Activated T-cell treated with anti-CD3 and anti-CD28 coated beads, Interleukin-2, amount 50 U/mL, for 48 hours (primary cell): ENCODE results near the gene CSRP3.

Source experiments
- DNase-seq, 2 experiments: peaks; one replicate each; pipeline ENCODE4 v3.0.0-alpha.2; 2020

CSRP3 gene

DNA sequence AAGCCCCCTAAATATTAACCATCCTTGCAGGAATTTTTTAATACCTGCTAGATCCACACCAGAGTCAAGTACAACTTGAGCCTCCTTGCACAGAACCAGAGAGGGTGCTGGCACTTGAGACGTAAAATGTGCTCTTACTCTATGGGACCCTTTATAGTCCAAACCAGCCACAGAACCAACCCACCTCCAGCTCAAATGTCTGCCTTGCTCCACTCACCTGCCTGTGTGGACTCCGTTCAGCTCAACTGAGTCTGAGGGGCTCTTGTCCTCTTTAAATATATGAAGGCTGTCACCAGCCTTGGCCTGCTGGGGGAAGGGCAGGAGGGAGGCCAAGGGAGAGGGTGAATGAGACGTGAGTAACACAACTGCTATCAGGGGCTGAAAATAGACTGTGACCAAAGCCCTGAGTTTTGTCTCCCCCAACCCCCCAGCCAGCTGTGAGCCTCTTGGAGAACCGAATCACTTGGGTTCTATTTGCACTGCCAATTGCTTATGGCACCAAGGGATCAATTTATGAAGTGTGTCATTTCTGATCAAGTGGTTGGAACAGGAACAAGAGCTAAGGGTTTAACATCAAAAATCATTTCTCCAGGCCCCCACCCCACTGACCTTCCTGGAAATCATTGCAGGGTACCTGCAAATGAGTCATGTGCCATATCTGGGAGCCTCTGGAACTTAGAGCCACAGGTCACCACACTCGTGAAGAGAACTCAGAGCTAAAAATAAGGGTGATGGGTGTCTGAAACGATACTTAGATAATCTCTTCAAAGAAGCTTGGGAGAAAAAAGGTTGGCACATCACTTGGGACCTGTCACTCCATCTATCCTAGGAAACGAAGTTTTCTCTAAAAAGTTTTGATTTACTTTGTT lies at the start of gene CSRP3:
TSS of gene CSRP3 (minus strand) at position 247 of the 869 bp plus-strand sequence. CDS start 9,535 bp downstream, outside the sequence.
- no peak for DNase-seq

GRCh38 chr11:19251577-19251976 lies 49.8 kb upstream of the CSRP3 start:
- DNase-seq = no peak

DNA sequence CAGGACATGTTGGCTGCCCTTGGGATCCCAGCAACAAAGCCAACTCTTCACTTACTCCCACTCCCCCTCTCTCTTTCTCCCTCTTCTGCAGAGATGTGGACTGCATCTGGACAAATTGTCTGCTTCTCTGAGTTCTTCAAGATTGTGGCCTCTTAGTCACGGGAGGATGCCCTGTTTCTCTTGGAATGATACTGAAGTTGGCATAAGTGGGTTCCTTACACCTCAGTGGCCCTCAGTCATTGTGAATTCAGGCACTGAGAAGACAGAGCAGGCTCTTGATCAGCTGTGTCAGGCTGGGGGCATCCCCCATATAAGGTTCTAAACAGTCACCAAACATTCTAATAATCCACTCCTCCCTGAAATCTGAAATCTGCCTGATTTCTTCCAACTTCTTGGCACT lies 45.0 kb upstream of the CSRP3 start:
- no peak for DNase-seq

GRCh38 chr11:19245351-19245750 lies 43.6 kb upstream of the CSRP3 start:
- DNase-seq = no peak

DNA sequence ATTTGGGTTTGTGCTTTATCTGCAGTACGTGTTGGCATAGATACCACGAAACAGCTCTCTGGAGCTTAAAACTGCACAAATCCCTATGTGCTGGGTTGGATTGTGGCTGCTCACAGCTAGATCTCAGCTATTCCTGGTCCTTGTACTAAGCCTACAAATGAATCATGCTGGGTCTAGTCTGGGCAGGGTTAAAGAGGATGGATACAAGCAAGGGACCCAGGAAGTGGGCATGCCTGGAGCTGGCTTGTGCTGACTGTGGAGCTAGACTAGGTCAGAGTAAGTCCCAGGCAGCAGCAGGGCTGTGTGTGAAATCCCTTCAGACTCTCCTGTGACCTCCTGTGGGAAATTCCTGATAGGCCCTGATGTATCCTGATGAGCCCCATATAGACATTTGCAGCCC lies 42.8 kb upstream of the CSRP3 start:
- no peak for DNase-seq

DNA sequence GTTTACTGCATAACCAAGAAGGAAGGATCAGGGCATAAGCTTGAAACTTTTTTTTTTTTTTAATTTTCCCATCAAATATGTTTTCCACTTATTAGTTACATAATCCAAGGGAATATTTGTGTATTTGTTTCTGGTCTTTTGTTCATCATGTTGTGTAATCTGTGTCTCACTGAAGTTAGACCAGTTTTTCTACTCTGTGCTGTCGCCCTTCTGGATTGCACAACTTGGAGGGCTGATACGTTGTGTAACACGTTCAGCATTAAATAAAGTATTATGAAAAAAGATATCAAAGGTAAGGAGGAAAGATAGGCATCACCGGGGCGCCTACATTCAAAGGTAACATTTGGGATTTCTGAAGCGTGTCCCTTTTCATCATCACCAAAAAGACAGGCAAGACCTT lies 42.3 kb upstream of the CSRP3 start:
- DNase-seq = no peak

DNA sequence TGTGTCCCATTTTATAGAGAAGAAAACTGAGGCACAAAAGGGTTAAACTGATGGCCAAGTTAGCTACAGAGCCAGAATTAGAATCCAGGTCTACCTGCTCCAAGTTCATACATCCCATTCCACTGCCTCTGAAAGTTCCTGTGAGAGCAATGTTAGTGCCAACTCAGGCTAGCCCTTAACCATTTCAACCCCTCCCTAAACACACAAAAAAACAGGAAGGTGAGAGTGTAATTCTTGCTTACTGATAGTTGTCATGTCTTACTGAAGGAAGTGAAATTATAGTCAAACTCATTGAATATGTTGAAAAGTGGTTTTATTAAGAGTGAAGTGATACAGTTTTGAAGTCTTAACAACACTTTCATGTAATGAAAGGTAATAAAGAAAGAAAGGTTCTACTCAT lies 41.8 kb upstream of the CSRP3 start:
- no peak for DNase-seq

GRCh38 chr11:19243143-19243542 lies 41.4 kb upstream of the CSRP3 start:
- DNase-seq = no peak

DNA sequence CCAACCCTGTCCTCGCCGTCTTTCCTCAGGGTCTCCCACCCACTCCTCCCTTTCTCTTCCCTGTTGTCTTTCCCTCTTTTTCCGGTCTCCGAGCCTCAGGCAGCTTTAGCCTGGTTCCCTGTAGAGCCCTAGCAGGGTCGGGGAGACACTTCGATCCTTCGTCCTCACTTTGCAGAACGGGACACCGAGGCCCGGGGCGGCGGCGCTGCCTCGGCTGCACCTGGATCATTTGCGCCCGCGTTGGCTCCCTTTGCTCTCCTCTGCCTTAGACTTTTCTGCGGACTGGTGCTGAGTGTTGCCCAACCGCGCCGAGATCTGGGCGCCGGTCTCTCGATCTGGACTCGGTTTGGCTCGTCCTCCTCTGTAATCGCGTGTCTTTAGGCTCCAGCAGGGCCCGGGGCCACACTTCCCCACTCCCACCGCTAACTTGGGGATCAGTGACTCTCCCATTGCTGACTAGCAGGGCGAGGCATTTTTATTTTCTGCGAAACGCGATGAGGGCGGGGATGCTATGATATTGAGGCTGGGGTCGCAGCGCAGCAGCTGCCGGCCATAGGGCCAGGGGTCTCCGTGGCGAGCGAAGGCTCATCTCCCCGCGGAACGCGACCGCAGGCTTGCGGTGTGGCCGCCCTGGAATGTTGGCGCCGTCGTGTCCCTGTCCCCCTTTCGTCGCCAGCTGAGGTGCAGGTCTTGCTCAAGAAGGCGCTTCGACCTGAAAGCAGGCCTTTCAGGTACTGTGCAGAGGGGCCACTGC lies 40.6 kb upstream of the CSRP3 start:
- peak; percentile 33 to 42 for DNase-seq

DNA sequence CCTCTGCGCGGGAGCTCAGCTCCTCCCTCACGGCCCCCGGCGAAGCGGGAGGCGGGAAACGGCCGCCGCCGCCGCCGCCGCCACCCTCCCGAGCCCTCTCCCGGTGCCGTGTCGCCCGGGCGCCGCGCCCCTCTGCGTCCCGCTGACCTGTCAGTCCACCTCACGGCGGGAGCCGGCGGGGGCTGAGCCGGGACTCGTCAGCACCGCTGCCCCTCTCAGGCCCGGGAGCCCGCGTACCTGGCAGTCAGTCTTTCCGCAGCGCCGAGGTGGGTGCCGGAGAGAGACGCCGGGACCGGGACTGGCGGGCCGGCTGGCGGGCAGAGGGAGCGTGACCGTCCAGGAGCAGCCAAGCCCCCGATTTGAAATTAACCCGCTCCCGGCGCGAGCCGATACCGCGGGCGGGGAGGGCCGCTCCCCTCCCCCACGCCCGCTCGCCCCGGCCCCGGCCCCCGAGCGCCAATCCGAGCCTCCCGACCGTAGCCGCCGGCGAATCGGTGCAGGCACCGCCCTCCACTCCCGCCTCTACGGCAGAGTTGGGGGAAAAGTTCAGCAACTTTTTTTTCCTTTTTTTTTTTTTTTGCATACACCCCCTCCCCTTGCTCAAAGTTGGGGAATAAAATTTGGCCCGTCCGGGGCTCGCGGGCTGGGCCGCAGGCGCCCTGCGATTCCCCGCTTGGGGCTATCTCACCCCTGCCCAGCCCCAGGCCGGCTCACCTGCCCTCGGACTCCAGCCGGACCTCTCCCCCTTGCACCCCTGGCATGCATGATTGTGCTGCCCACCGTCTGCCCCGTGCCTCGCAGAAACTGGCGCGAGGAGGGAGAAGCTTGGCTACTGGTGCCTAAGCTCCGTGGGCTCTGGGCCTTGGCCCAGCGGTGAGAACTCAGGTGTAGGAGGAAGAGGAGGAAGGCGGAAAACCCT lies 39.7 kb upstream of the CSRP3 start:
- peak; percentile 66 to 73 for DNase-seq

DNA sequence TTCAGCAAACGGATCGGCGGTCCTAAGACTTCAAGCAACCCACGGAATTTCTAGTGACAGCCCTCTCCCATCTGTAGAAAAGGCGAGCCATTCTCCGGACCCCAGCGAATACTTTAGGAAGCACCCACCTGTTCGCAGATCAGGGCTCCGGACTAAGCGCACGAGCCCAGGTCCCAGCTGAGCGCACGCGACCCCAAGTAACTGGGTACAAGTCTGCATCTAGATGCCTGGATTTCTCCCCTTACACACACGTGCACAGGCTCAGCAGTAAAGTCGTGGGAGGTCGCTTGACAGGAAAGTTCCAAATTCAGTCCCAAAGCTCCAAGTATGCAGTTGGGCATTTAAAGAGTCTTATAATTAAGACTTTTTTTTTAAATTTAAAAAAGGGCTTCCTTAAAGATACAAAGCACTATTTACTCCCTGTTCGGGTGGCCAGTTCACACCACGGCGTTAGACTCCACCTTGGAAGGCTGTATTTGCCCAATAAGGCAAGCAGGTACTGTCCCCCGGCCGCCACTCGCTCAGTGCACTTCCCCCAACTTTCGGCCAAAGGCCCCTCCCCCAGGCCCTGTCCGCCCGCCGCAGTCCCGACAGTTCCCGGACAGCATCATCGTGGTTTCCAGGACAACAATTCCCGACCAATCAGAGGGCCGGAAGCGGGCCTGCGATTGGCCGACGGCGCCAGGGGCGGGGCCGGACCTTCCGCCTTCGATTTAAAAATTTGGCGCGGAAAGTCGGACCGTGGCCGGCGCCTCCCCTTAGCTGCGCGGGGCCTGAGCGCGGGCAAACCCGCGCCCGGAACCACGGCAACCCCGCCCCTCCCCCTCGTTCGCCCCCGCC lies 38.9 kb upstream of the CSRP3 start, which contains the start of gene E2F8:
TSS of gene E2F8 (minus strand) at position 526 of the 840 bp plus-strand sequence. CDS start 824 bp downstream, outside the sequence.
- DNase-seq = peak; percentile 92 to 95

GRCh38 chr11:19239039-19239438 lies 37.3 kb upstream of the CSRP3 start:
- no peak for DNase-seq

GRCh38 chr11:19237813-19238212 lies 36.0 kb upstream of the CSRP3 start:
- DNase-seq = no peak

- no peak for DNase-seq
These were observed 35.6 kb upstream of the CSRP3 start for GRCh38 chr11:19237381-19237780.

DNA sequence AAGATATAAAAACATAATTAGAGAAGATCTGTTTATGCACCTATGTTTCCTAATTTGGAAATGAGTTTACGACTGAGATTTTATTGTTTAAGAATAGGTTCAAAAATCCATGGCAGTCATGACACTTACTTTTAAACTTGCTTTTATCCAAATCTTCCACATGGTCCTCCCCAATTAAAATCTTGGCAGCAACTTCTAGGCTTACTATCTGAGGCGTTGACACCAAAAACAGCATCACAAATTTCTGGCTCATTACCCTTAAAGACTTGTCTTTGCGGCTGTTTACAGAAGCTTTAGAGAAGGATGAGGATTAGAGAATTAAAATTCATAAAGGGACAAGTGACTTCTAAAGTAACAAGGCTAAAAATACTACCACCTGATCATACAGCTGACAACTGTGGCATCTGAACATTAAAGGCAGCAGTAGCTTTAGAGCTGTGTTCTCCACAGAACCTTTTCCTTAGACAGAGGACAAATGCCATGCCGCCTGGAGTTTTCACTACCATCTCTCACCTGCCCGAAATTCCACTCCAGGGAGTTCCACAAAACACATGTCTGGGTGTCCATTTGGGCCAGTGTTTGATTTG lies 32.5 kb upstream of the CSRP3 start:
- DNase-seq = no peak

DNA sequence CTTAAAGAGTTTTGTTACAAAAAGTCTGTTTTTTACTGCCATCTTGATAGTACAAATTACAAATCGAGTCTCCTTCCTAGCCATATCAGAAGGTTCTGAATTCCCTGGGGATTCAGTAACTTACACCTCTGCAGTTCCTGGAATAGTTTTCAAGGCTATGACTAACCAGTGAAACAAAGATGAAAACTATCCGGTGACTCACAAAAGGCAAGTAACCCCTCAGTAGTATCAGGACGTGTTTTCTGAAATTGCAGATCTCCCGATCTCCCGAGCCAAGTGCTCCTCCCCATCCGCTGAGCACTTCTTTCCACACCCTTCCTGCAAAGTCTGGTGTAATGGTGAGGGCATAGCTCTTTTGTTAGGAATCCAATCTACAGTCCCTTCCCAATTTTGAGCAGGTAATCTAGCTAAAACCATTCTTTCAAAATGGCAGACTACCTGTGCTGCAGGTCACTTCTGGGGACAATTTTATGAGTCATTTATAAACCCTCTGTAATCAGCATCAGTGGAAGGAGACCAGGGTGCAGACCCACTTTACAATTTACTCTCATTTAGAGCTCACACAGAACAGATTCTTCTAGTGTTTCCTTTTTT lies 31.2 kb upstream of the CSRP3 start:
- DNase-seq = no peak

DNA sequence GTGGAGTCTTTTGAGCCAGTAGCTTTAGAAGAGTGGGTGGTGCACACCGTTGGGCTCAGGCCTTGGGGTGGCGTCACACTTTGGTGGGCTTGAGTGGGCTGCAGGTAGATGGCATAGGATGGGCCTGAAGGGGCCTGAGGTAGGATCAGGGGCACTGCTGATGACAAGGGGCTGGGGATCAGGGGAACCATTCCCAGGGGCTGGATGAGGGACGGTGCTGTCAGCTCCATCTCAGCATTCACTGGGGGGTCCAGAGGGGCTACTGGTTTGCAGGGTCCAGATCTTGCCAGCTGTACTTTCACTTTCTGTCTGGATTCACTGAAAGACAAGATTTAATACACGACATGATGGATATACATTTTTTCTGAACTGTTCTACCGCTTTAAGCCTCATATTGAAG lies 27.9 kb upstream of the CSRP3 start:
- DNase-seq = no peak

DNA sequence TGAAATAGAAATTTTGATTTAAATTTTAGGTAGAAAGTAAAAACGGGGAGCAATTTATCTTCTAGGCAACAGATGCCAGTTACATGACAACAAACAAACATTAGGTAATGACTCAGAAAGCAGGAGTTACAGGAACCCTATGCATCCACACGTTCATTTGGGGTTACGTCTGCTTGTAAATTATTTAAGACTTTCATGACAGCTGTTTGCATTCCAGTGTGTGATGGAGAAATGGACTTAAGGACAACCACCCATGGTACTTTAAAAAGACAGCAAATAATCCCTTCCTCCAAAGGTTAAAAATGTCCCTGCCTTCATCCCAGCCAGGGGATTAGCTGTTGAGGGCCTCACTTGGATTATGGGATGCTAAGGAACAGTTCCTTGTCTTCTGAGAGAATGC lies 27.2 kb upstream of the CSRP3 start:
- no peak for DNase-seq

- DNase-seq = no peak
These were observed 24.8 kb upstream of the CSRP3 start for GRCh38 chr11:19226378-19227195.

GRCh38 chr11:19225581-19225980 lies 23.8 kb upstream of the CSRP3 start:
- DNase-seq = no peak
